ENCODE measurements around the gene TOLLIP.

Gene TOLLIP

GRCh38 chr11:1310318-1310687 is 871 bp upstream of the TOLLIP start:
- DNase-seq = no peak

GRCh38 chr11:1308743-1309497 is 512 bp downstream of the TOLLIP start:
- no peak for DNase-seq

- no peak for DNase-seq
These were observed 1.3 kb downstream of the TOLLIP start for GRCh38 chr11:1307998-1308742.

GRCh38 chr11:1307163-1307870 is 2.1 kb downstream of the TOLLIP start:
- no peak for DNase-seq

GRCh38 chr11:1306186-1307162 is 3.0 kb downstream of the TOLLIP start:
- no peak for DNase-seq

DNA sequence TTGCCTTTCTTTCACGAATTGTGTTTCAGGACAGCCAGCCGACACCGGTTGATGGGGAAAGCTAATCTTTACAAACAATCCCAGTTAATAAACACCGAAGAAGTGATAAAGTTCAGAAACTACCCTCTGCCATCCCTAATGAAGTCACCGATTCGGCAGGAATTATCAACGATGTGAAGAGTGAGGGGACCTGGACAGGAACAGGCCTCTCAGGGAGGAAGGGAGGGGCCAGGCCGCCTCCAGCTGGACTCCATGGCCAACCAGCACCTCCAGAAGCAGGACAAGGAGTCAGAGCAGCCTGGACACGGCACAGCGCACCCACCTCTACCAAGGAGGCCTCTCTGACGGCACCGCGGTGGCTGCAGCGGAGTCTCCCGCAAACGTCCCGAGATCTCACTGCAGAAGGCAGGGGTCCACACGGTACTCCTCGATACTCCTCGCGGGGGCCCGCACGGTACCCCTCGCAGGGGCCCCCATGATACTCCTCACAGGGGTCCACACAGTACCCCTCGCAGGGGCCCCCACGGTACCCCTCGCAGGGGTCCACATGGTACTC is 3.9 kb downstream of the TOLLIP start:
- DNase-seq = no peak

DNA sequence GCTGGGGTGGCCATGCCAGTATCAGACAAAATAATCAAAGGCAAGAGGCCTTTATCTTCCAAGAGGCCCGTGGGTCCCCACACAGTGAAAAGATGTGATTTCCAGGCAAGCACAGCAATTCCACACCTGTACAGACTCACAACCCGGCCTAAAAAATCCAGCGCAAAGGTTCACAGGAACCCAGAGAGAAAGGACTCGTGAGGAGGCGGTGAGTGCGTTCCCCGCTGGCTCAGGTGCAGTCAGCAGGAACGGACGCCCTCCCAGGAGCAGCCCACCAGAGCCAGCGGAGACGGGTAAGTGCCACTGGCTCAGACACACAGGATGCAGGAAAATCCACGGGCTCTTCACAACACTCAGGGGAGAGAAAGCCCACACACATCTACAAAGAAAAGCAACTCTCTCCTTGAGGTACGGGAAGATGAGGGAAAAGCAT is 4.4 kb downstream of the TOLLIP start:
- no peak for DNase-seq

GRCh38 chr11:1304380-1304779 is 5.1 kb downstream of the TOLLIP start:
- no peak for DNase-seq

DNA sequence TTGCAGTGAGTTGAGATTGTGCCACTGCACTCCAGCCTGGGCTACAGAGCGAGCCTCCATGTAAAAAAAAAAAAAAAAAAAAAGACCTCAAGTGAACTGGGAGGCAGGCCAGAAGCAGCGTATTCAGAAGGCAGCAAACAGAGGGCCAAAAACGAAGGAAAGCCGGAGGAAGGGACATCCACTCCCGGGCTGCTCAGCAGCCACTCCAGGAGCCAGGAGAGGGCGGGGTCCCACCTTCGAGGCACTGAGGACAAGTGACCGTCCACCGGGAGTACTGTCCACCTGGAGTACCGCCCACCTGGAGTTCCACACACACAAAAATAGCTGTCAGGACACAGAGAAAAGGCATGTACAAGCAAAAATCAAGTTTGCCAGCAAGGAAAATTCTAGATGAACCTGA is 5.5 kb downstream of the TOLLIP start:
- no peak for DNase-seq

DNA sequence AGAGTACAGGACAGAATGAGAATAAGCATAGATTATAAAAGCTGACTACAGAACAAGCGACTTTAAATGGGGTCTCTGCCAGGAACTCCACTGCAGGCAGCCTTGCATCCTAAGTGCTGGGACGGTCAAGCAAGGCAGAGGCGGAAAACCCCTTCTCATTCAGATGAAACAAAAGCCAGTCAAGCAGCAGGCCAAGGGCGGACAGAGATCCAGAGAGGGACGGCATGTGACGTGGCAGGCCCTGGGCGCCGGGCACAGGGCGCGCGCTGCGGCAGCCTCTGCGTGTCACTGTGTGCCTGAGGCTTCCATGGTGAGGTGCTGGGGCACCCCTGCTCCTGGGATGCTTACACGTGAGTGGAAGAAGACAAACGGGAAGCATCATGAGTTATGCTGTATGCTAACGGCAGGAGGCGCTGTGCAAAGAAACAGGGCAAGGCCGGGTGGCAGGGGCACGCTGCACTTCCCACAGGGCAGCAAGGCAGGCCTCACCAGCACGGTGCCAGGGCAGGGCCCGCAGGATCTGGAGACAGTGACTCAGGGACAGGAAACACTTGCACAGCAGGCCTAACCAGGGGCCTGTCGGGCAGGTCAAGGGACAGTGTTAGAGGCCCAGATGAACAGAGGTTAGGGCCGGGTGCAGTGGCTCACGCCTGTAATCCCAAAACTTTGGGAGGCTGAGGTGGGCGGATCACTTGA is 6.2 kb downstream of the TOLLIP start:
- DNase-seq = no peak

GRCh38 chr11:1302461-1303125 is 6.8 kb downstream of the TOLLIP start:
- no peak for DNase-seq

- no peak for DNase-seq
These were observed 7.4 kb downstream of the TOLLIP start for GRCh38 chr11:1302041-1302460.

DNA sequence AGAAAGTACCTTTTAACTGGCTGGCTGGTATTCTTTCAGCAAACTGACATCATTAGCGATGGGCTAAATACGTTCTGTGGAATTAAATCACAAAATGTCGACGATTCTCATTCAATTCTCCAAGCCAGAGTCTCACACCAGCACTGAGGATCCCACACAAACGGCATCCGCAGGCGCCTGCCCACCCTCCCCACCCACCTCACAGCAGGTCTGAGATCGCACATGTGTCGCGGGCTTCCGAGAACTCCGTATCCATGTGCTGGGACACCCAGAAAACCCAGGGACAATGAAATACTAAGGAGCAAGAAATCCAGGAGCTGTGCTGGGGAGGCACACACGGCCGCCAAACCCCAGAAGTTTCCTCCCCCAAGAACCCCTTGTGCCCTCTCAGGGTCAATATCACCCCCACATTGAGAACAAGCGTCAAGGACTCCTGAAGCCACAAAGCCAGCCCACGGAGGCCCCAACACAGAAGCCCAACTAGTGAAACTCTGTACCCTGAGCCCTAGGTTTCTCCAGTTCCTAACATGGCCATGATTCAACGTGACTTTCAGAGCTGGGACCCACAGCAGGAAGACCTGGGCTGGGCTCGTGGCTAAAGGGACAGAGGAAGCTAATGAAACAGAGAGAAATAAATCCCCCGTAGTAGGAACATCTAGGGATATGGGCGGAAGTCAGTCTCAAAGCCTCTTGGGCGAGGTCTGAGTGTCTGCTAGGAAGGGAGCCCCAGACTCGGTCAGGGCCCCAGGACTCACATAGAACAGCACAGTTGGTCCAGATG is 8.0 kb downstream of the TOLLIP start:
- DNase-seq = no peak

- no peak for DNase-seq
These were observed 8.8 kb downstream of the TOLLIP start for GRCh38 chr11:1300569-1301187.

DNA sequence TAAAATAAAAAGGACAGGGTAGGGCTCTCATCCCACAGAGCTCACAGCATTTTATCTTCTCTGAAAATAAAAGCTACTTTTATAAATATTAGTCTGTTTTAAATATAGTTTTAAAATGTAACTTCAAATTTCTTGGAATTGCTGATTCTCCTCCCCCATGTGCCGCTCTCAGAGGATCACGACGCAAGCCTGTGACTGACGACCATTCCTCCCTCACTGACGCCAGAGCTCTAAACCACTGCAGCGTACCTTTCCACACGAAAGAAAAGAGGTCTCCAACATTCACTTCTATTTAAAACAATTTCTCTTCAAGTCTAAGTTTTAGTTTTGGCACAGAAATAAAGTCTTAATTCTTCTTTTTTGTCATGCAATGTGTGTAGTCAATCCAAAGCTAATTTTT is 9.3 kb downstream of the TOLLIP start:
- DNase-seq = no peak

- no peak for DNase-seq
These were observed 9.8 kb downstream of the TOLLIP start for GRCh38 chr11:1299621-1300020.

DNA sequence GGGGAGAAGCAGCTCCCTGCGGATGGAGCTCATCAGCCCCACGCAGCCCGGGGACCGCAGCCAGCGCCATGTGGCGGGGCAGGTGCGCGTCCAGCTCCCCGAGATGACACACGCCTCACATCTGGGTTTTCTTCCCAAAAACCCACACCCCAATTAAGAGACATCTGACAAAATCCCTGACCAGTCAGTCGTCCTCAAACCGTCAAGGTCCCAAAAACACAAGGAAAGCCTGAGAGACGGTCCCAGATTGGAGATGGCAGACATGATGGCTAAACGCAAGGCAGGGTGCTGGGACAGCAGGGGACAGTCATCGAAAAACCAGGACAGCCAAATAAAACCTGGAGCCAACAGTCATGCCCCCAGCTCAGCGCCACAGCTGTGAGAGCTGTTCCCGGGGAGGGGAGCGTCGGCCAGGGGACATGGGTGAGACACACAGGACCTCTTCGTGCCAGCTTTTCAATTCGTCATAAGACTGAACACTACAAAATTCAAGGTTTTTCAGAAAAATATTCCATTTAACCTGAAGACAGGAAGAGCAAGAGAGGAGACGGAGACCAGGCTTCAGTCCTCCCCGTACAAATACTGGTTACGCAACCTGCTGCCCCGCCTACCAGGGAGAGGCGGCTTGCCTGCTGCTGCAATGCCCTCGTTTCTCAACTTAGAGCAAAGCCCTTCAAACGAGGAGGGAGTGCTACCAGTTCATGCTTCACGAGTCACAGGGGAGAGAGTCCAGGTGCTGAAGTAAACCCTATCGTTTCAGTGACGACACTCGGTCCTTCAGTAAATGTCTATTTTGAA is 10.5 kb downstream of the TOLLIP start:
- DNase-seq = no peak

DNA sequence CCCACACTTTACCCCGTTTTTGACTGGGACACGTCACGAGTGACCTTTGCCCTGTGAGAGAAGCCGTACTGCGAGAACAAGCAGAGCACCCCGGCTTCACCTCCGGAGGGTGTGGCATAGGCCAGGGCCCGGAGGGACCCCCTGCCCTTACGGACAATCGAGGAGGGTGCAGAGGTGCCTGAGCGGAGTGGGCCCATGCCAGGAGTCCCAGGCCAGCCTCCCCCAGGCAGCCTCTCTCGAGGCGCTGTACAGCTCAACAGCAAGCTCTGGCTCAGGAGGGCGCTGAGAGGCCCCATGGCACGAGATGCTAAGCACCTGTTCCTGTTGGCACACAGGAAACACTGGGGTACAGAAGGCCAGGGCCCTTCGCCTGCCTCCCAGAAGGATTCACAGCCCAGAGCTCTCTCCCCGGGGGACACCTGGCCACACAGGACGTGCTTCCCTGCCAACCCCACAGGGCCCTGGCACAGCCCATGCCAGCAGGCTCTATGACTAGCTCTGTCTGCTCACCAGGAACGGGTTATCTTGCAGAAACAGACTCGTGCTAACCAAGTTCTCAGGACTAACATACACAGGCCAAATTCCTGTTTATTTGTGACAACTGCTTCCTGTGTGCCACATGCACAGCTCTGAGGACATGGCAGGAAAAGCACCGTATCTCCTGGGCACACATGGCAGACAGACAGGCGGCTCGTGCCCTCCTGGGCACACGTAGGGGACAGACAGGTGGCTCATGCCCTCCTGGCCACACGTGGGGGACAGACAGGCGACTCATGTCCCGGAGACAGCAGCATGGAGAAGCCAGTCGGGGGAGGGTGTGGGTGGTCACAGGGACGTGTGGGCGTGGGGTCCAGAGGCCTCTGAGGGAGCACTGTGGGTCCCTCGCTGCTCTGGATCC is 11.6 kb downstream of the TOLLIP start:
- DNase-seq = no peak
